ENCODE results near the gene ADRA2B.

DNA sequence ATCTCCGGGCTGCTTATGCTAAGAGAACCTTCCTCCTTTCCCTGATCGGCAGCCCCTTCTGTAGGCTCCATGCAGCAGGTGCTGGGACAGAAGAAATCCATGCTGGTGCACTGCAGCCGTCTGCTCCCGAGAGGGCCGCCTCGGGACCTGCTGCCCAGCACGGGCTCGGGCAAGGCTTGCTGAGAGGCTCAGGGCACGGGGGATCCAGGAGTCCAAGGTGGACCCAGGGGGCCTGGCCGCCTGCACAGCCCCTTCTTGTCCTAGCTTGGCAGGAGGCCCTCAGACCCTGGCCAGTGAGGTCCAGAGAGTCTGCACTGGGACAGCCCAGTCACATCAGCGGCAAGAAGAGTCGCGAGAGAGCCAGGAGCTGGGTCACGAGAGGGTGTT, 42.2 kb upstream of the ADRA2B start:
- no peak for TF ChIP-seq POLR2AphosphoS5 (IDR thresholded peaks at IDR 0.05; ENCODE audit: borderline replicate concordance, low read depth, low read length)
- TF ChIP-seq EZH2 (IDR thresholded peaks at IDR 0.05): no peak

Data from SK-N-MC (cell line).